Karpas-422 (cell line): Measurements from ENCODE around the gene WWOX. TPM values are rescaled to one million over a fixed set of nuclear protein-coding genes. Genes with fewer than 3 reads are reported as not detected.
A peak's percentile ranks its signal among the peaks of the same experiment; 100 is the strongest.

Source experiments
- DNase-seq: peaks from one replicate; pipeline ENCODE4 v3.0.0-alpha.2; 2015
- H2AFZ ChIP-seq: fragments of 200-600 bp; sonication (generic); 2 replicates; pipeline ENCODE4 v1.6.1; 2014; ENCODE audit warnings: antibody characterized with exemption, low read length, mixed read lengths
- H3K27ac ChIP-seq: fragments of 200-600 bp; sonication (generic); 2 replicates; pipeline ENCODE4 v1.5.1; 2014; ENCODE audit warnings: mild to moderate bottlenecking, low read length, moderate library complexity
- H3K27me3 ChIP-seq: fragments of 200-600 bp; sonication (generic); 2 replicates; pipeline ENCODE4 v1.6.1; 2014; ENCODE audit warnings: low read length, mixed read lengths
- H3K36me3 ChIP-seq: fragments of 200-600 bp; sonication (generic); 2 replicates; pipeline ENCODE4 v1.6.1; 2014; ENCODE audit warnings: low read length, mixed read lengths; ENCODE audit not compliant: insufficient read depth
- H3K4me1 ChIP-seq: fragments of 200-600 bp; sonication (generic); 2 replicates; pipeline ENCODE4 v1.6.1; 2014; ENCODE audit warnings: mild to moderate bottlenecking, low read length, mixed read lengths
- H3K4me2 ChIP-seq: fragments of 200-600 bp; sonication (generic); 2 replicates; pipeline ENCODE4 v1.6.1; 2014; ENCODE audit warnings: low read length, low read depth, mild to moderate bottlenecking; ENCODE audit not compliant: poor library complexity, severe bottlenecking
- H3K4me3 ChIP-seq: fragments of 200-600 bp; sonication (generic); 2 replicates; pipeline ENCODE4 v1.5.1; 2014; ENCODE audit warnings: mild to moderate bottlenecking, antibody characterized with exemption, low read length, mixed read lengths
- H3K79me2 ChIP-seq: fragments of 200-600 bp; sonication (generic); 2 replicates; pipeline ENCODE4 v1.6.1; 2014; ENCODE audit warnings: mild to moderate bottlenecking, low read length, mixed read lengths
- H3K9ac ChIP-seq: fragments of 200-600 bp; sonication (generic); 2 replicates; pipeline ENCODE4 v1.6.0; 2014; ENCODE audit warnings: low read length
- H3K9me2 ChIP-seq: fragments of 200-600 bp; sonication (generic), shearing (Covaris generic); replicated peaks from 2 replicates; pipeline ENCODE4 v1.6.0; 2014; ENCODE audit warnings: mild to moderate bottlenecking, low read length, moderate library complexity; ENCODE audit not compliant: insufficient read depth
- H3K9me3 ChIP-seq: fragments of 300-700, 200-600 bp; sonication (generic); 2 replicates; pipeline ENCODE4 v1.6.1; 2014; ENCODE audit warnings: low read length, mixed read lengths
- H4K20me1 ChIP-seq: fragments of 200-600 bp; sonication (generic); 2 replicates; pipeline ENCODE4 v1.6.1; 2014; ENCODE audit warnings: mild to moderate bottlenecking, antibody characterized with exemption, low read length, low read depth; ENCODE audit not compliant: insufficient read depth
- total RNA-seq: library from RNA; depleted of rRNA; stranded (reverse); fragments of >200 nt; shearing (Covaris generic); gene quantifications from 2 replicates; pipeline ENCODE4 v1.2.3, GENCODE V29; 2014; ENCODE audit warnings: low replicate concordance

WWOX gene
- total RNA-seq, 1 experiment from 2014 or later, result 66.2 TPM

DNA sequence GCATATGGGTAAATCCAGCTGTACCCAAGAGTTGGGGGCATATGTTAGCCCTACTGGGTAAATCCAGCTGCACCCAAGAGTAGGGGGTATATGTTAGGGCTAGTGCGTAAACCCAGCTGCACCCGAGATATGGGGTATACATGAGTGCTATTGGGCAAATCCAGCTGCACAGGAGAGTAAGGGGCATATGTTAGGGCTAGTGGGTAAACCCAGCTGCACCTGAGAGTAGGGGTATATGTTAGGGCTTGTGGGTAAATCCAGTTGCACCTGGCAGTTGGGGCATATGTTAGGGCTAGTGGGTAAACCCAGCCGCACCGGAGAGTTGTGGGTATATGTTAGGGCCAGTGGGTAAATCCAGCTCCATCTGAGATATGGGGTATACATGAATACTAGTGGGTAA, 80.9 kb downstream of the WWOX start:
- Histone ChIP-seq H4K20me1 (no peaks in the 10 kb centered on the region), H3K79me2 (no peaks in the 10 kb centered on the region), H3K27ac (no peak overlapping the region), H3K4me1 (peaks cover 19% of the 10 kb centered on the region), H3K4me2 (no peak overlapping the region), H3K36me3 (no peaks in the 10 kb centered on the region), H3K27me3 (no peaks in the 10 kb centered on the region), H3K9me3 (no peaks in the 10 kb centered on the region), H2AFZ (no peak overlapping the region), H3K9ac (no peak overlapping the region), H3K9me2 (no peaks in the 10 kb centered on the region), H3K4me3 (no peak overlapping the region)
- no peak for DNase-seq

DNA sequence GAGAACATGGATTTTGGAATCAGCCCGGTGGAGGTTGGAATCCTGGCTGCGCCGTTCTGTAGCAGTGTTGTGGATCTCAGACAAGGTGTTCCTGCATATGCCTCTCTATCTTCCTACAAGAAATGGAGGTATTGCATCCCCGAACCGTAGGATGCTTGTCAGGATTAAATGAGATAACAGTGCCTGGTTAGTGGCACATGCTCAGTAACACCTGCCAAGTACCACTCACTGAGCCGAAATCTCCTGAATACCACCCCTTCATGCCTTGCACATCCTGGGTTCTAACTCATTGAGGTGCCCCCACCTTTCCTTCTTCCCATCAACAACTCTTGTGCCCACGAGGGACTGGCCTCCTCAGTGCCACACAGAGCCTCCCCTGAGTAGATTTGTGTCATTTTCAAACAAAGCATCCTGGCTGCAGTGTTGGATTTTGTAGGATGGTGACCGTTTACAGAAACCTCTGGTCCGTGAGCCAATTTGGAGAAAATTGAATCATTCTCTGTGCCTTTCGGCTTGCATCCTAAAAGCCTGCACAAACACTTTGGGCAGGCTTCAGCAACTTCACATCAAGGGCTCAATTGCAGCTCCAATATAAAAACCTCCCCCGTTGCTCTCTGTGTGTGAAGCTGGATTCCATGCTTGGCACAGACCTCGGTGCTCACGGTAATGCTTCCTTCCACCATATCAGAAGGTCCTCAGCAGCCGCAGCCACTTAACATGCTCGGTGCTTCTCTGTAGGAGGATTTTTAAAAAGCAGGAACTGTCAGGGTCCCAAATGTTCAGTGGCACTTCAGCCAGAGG, 84.2 kb downstream of the WWOX start:
- Histone ChIP-seq H3K9me2 (no peaks in the 10 kb centered on the region), H3K27ac (no peak overlapping the region), H3K9me3 (no peaks in the 10 kb centered on the region), H3K9ac (no peak overlapping the region), H3K4me2 (no peak overlapping the region), H2AFZ (no peak overlapping the region), H3K36me3 (no peaks in the 10 kb centered on the region), H3K4me3 (no peak overlapping the region), H3K79me2 (no peaks in the 10 kb centered on the region), H3K4me1 (peaks cover 4% of the 10 kb centered on the region), H3K27me3 (no peaks in the 10 kb centered on the region), H4K20me1 (no peaks in the 10 kb centered on the region)
- DNase-seq, result no peak

DNA sequence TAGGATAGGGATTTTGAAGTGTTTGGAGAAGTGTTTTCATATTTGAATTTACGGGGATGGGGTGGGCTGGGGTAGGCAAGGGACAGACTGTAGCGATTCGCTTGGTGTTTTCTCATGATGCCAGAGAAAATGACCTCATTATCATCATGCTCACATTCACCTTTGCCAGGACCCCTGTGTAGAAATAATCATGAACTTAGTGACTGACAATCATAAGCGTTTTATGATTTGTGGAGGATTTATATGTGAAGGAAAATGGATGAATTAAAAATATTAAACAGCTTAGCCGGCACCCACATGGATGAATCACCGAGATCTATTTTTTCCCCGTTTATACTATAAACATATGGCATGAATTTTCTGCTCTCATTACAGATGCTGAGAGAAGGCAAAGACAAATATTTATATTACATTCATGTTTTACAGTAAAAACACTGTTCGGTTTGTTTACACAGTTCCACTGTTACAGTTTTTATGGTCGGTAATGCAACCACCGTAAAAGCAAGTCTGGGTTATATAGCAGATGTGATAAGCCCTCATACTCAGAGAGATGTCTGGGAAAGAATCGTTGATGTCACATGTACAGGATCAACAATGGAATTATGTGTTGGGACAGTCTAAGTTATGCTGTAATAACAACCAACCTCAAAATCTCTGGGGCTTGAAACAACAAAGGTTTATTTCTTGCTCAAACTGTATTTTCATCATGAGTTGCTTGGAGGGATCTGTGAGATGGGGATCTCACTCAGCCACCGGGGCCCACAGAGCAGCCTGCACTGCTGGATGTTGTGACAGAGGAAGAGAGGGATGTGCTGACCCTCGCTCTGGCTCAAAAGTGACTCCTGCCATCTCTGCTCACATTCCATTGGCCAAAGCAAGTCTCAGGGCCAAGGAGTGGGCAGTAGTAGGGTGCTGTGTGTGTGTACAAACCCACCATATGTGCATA, 85.1 kb downstream of the WWOX start:
- Histone ChIP-seq H3K27ac (no peak overlapping the region), H3K9ac (no peak overlapping the region), H3K79me2 (no peaks in the 10 kb centered on the region), H4K20me1 (no peaks in the 10 kb centered on the region), H3K4me1 (peaks cover 12% of the 10 kb centered on the region), H3K9me3 (no peaks in the 10 kb centered on the region), H3K4me3 (no peak overlapping the region), H3K36me3 (no peaks in the 10 kb centered on the region), H3K4me2 (no peak overlapping the region), H3K9me2 (no peaks in the 10 kb centered on the region), H2AFZ (no peak overlapping the region), H3K27me3 (no peaks in the 10 kb centered on the region)
- no peak for DNase-seq

GRCh38 chr16:78189121-78189520, 89.7 kb downstream of the WWOX start:
- Histone ChIP-seq H3K4me2 (peak overlapping the region; percentile 56), H3K9me2 (no peaks in the 10 kb centered on the region), H3K27ac (peak overlapping the region; percentile 24; the same call in 1 of the 2 replicates), H3K79me2 (no peaks in the 10 kb centered on the region), H2AFZ (peak overlapping the region; percentile 81), H3K36me3 (no peaks in the 10 kb centered on the region), H4K20me1 (no peaks in the 10 kb centered on the region), H3K9ac (peak overlapping the region; percentile 33; the same call in 1 of the 2 replicates), H3K27me3 (no peaks in the 10 kb centered on the region), H3K4me3 (no peak overlapping the region), H3K4me1 (peaks cover 21% of the 10 kb centered on the region), H3K9me3 (no peaks in the 10 kb centered on the region)
- DNase-seq, result peak; percentile 66

DNA sequence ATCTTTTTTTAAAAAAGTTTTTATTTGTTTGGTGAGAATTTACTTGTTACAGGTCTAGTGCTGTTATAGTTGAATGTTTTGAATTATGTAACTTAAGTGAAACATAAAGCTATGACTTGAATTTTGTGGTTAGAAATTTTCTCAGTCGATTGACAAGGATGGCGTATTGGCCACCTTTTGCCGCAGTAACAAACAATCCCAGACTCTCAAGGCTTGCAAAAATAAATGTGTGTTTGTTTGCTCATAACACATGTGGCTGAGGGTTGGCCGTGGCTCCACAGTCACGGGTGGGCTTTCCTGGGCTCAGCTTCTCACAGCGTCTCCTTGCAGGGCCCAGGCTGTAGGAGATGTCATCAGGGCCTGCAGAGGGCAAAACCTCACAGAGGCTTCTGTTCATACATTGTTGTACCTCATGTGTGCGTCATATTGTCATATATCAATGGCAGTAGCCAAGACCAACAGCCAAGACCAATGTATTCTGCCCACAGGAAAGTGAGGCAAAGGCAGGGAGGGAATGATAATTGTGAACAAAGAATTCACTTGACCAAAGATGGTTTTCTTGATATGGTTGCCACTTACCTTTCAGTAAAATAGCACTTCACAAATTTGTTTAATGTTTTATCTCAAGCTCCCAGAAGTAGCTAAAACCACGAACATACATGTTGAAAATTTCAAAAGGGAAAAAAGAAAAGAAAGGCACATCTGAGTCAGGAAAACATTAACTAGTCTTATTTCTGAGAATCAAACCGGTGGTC, 93.5 kb downstream of the WWOX start:
- Histone ChIP-seq H4K20me1 (no peaks in the 10 kb centered on the region), H3K4me1 (peaks cover 50% of the 10 kb centered on the region), H3K4me3 (no peak overlapping the region), H3K4me2 (no peak overlapping the region), H3K9me2 (no peaks in the 10 kb centered on the region), H2AFZ (no peak overlapping the region), H3K9ac (no peak overlapping the region), H3K9me3 (no peaks in the 10 kb centered on the region), H3K36me3 (no peaks in the 10 kb centered on the region), H3K79me2 (no peaks in the 10 kb centered on the region), H3K27ac (no peak overlapping the region), H3K27me3 (no peaks in the 10 kb centered on the region)
- DNase-seq, result no peak

DNA sequence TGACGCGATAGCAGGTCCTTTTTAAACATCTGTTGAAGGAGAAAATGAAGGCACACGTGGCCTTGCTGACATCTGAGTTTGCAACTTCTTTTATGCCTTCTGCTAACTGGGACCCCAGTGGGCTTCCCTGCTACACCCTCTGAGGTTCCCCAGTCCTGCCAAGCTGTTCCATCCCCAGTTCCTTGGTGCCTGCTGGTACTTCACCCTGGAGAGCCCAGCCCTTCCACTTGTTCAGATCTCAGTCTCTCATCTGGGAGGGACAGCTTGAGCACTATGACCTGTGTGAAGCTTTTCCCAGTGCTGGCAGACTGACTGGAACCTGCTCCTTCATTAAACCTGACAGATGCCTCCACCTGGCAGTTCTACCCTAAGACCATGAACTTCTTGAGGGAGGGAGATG, 95.5 kb downstream of the WWOX start:
- H3K79me2 ChIP-seq, result no peaks in the 10 kb centered on the region
- H3K4me3 ChIP-seq, result peak overlapping the region; percentile 26; the same call in 1 of the 2 replicates
- H4K20me1 ChIP-seq, result no peaks in the 10 kb centered on the region
- no peaks in the 10 kb centered on the region for H3K36me3 ChIP-seq
- H3K9me3 ChIP-seq, result no peaks in the 10 kb centered on the region
- peak overlapping the region; percentile 41 for H3K9ac ChIP-seq
- H3K27me3 ChIP-seq, result no peaks in the 10 kb centered on the region
- H3K27ac ChIP-seq, result peak overlapping the region; percentile 84
- H3K4me1 ChIP-seq, result peaks cover 39% of the 10 kb centered on the region
- H3K9me2 ChIP-seq, result no peaks in the 10 kb centered on the region
- peak overlapping the region; percentile 69 for H3K4me2 ChIP-seq
- DNase-seq, result no peak
- no peak overlapping the region for H2AFZ ChIP-seq

- H3K9me3 ChIP-seq, result no peaks in the 10 kb centered on the region
- no peaks in the 10 kb centered on the region for H3K79me2 ChIP-seq
- H3K9ac ChIP-seq, result peak overlapping the region; percentile 41
- peak overlapping the region; percentile 69 for H3K4me2 ChIP-seq
- DNase-seq, result peak; percentile 76
- H4K20me1 ChIP-seq, result no peaks in the 10 kb centered on the region
- H3K4me1 ChIP-seq, result peaks cover 41% of the 10 kb centered on the region
- H3K4me3 ChIP-seq, result peak overlapping the region; percentile 33
- peak overlapping the region; percentile 84 for H3K27ac ChIP-seq
- H3K9me2 ChIP-seq, result no peaks in the 10 kb centered on the region
- H3K27me3 ChIP-seq, result no peaks in the 10 kb centered on the region
- no peak overlapping the region for H2AFZ ChIP-seq
- H3K36me3 ChIP-seq, result no peaks in the 10 kb centered on the region
Observed at GRCh38 chr16:78195797-78196196, 96.3 kb downstream of the WWOX start.
